CD14-positive monocyte (primary cell): ENCODE results near the gene MS4A4E. TPM values are rescaled to one million over a fixed set of nuclear protein-coding genes. Genes with fewer than 3 reads are reported as not detected.

ENCODE experiments used
- DNase-seq, 3 donors: peaks; one replicate each; pipeline ENCODE4 v3.0.0-alpha.2; 2011 to 2022
- H2AFZ ChIP-seq: 2 replicates; pipeline ENCODE4 v1.6.0; 2012; ENCODE audit warnings: mild to moderate bottlenecking, low read depth, low read length, inconsistent platforms; ENCODE audit not compliant: insufficient read depth, poor library complexity, severe bottlenecking
- H3K27ac ChIP-seq, 2 donors: 1 replicate in 1 of 2; 2 replicates in 1 of 2; pipeline ENCODE4 v1.5.1; 2012 to 2013; ENCODE audit warnings: low read length in 2 of 2, control low read depth in 1 of 2, inconsistent platforms in 1 of 2, low read depth in 1 of 2, mild to moderate bottlenecking in 1 of 2
- H3K27me3 ChIP-seq, 2 donors: one replicate each; pipeline versions ENCODE4 v1.6.0 to v1.6.1; 2011 to 2013; ENCODE audit warnings: low read length in 2 of 2; ENCODE audit not compliant: control insufficient read depth in 2 of 2, insufficient read depth in 2 of 2
- H3K36me3 ChIP-seq, 2 donors: replicated peaks in 1 of 2; 1 replicate in 1 of 2; 2 replicates in 1 of 2; pipeline versions ENCODE4 v1.5.1 to v1.6.1; 2012 to 2013; ENCODE audit warnings: low read length in 2 of 2, control low read depth in 1 of 2, inconsistent platforms in 1 of 2, mild to moderate bottlenecking in 1 of 2; ENCODE audit not compliant: insufficient read depth in 2 of 2, control insufficient read depth in 1 of 2
- H3K4me1 ChIP-seq, 2 donors: 1 replicate in 1 of 2; 2 replicates in 1 of 2; pipeline versions ENCODE4 v1.5.1 to v1.6.1; 2012 to 2013; ENCODE audit warnings: low read length in 2 of 2, control low read depth in 1 of 2, inconsistent platforms in 1 of 2, mild to moderate bottlenecking in 1 of 2, moderate library complexity in 1 of 2; ENCODE audit not compliant: insufficient read depth in 2 of 2, control insufficient read depth in 1 of 2
- H3K4me2 ChIP-seq: replicated peaks from 2 replicates; pipeline ENCODE3; 2012; ENCODE audit warnings: low read length, moderate library complexity, mild to moderate bottlenecking; ENCODE audit not compliant: poor library complexity, severe bottlenecking; ENCODE audit errors: extremely low read depth
- H3K4me3 ChIP-seq, 3 experiments: fragments of 200-600 bp in 1 of 3; sonication (generic) in 1 of 3; replicated peaks in 1 of 3; 1 replicate in 2 of 3; 2 replicates in 1 of 3; pipeline ENCODE4 v1.5.1; 2011 to 2013; ENCODE audit warnings: low read length in 3 of 3, mild to moderate bottlenecking in 3 of 3, control low read depth in 2 of 3, low read depth in 2 of 3, inconsistent platforms in 1 of 3, moderate library complexity in 1 of 3
- H3K79me2 ChIP-seq: 2 replicates; pipeline ENCODE4 v1.6.0; 2012; ENCODE audit warnings: mild to moderate bottlenecking, control low read depth, inconsistent platforms, low read length, moderate library complexity; ENCODE audit not compliant: insufficient read depth
- H3K9ac ChIP-seq: 2 replicates; pipeline ENCODE4 v1.6.0; 2017; ENCODE audit warnings: low read length, mild to moderate bottlenecking; ENCODE audit not compliant: insufficient read depth, poor library complexity, severe bottlenecking
- H3K9me3 ChIP-seq, 2 donors: replicated peaks in 1 of 2; 1 replicate in 1 of 2; 2 replicates in 1 of 2; pipeline versions ENCODE4 v1.5.1 to v1.6.1; 2012 to 2013; ENCODE audit warnings: low read length in 2 of 2, control low read depth in 1 of 2; ENCODE audit not compliant: control insufficient read depth in 1 of 2, insufficient read depth in 1 of 2
- H4K20me1 ChIP-seq: 2 replicates; pipeline ENCODE4 v1.6.0; 2012; ENCODE audit warnings: mild to moderate bottlenecking, low read length, control low read depth, moderate library complexity; ENCODE audit not compliant: insufficient read depth
- H3K27ac Mint-ChIP-seq, 7 donors: one replicate each; pipeline ENCODE4 v1.8.0; 2020; ENCODE audit warnings: mild to moderate bottlenecking in 7 of 7, mixed read lengths in 7 of 7, moderate library complexity in 6 of 7, inconsistent platforms in 2 of 7
- H3K27me3 Mint-ChIP-seq, 3 donors: one replicate each; pipeline ENCODE4 v1.8.0; 2021 to 2022; ENCODE audit warnings: low read depth in 3 of 3, mild to moderate bottlenecking in 3 of 3, mixed read lengths in 3 of 3, moderate library complexity in 3 of 3, inconsistent platforms in 1 of 3
- H3K36me3 Mint-ChIP-seq, 2 donors: one replicate each; pipeline ENCODE4 v1.8.0; 2020; ENCODE audit warnings: mixed read lengths in 2 of 2, inconsistent platforms in 1 of 2, mild to moderate bottlenecking in 1 of 2
- H3K4me1 Mint-ChIP-seq: one replicate; pipeline ENCODE4 v1.8.0; 2020; ENCODE audit warnings: mild to moderate bottlenecking, mixed read lengths
- H3K4me3 Mint-ChIP-seq, 2 donors: one replicate each; pipeline ENCODE4 v1.8.0; 2020; ENCODE audit warnings: mild to moderate bottlenecking in 2 of 2, mixed read lengths in 2 of 2, moderate library complexity in 1 of 2
- H3K9me3 Mint-ChIP-seq, 7 donors: one replicate each; pipeline ENCODE4 v1.8.0; 2020 to 2022; ENCODE audit warnings: mixed read lengths in 7 of 7, mild to moderate bottlenecking in 6 of 7, moderate library complexity in 6 of 7, inconsistent platforms in 2 of 7
- CTCF ChIP-seq: fragments of 200-600 bp; IDR thresholded peaks from one replicate; pipeline ENCODE4 v1.8.0; 2022; ENCODE audit warnings: antibody characterized with exemption, mild to moderate bottlenecking
- WGBS: methylation state at CpG from one replicate; pipeline ENCODE4 v1.1.5; 2013; ENCODE audit warnings: missing lambda C conversion rate; ENCODE audit not compliant: insufficient coverage; 5-methylcytosine and 5-hydroxymethylcytosine counted together
- intact Hi-C, 2 donors: fragments of 100-400 bp; cut with micrococcal nuclease; formaldehyde crosslinking; loops; one replicate each; pipeline versions ENCODE4 v1.15.0 to v1.15.1; 2023
- polyA plus RNA-seq, 3 donors: library from polyadenylated mRNA; depleted of rRNA in 1 of 3; unstranded in 2 of 3; stranded (reverse) in 1 of 3; fragments of 300-500 nt in 2 of 3; fragments of >200 nt in 1 of 3; fragmentation: Illumina TruSeq in 2 of 3; gene quantifications; 1 replicate in 2 of 3; 2 replicates in 1 of 3; pipeline ENCODE4 v1.2.3, GENCODE V29; 2012 to 2021

MS4A4E gene
- polyA plus RNA-seq, 3 donors, result 1.00 to 10.2 (median 1.1) TPM

DNA sequence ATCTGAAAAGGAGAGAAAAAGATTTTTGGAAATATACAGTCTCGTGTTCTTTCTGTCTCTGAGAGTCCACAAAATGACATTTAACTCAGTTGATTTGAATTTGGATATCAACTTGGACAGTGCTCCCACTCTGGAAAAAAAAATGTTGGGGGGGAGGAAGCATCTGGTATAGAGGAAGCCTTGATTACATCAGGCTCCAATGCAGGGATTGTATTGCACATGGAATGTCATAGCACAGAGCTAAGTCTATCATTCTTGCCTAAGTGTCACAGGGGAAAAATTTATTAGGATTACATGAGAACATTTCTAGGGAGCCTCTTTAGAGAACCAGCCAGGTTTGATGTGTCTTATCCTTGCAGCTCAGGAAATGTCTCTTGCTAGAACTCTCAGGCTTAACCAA, 83.1 kb downstream of the MS4A4E start:
- WGBS, result no CpG with 5 or more reads among the region's 1 CpG

GRCh38 chr11:60159284-60159683, 83.7 kb downstream of the MS4A4E start:
- Histone ChIP-seq H3K27ac (no peak overlapping the region), H3K9me3 (no peaks in the 10 kb centered on the region), H4K20me1 (no peaks in the 10 kb centered on the region), H3K9ac (no peak overlapping the region), H3K4me2 (no peak overlapping the region), H3K36me3 (peaks cover 11 to 52% of the 10 kb centered on the region in 2 donors), H2AFZ (no peak overlapping the region), H3K4me3 (no peak overlapping the region), H3K27me3 (no peaks in the 10 kb centered on the region), H3K79me2 (no peaks in the 10 kb centered on the region), H3K4me1 (peaks cover 10 to 12% of the 10 kb centered on the region in 2 donors)
- no peak for DNase-seq
- intact Hi-C loops, result no loop called here
- H3K36me3 Mint-ChIP-seq, result peaks cover 39 to 54% of the 10 kb centered on the region in 2 donors
- H3K4me1 Mint-ChIP-seq, result peaks cover 12% of the 10 kb centered on the region
- peak overlapping the region in 4 of 7 donors; percentile 1 to 58 (median 35) for H3K27ac Mint-ChIP-seq
- no CpG with 5 or more reads among the region's 2 CpGs for WGBS
- TF ChIP-seq CTCF, result no peak
- H3K9me3 Mint-ChIP-seq, result peaks cover 0 to 2% (median 0%) of the 10 kb centered on the region in 7 donors
- H3K4me3 Mint-ChIP-seq, result no peak overlapping the region
- peaks cover 0 to 1% (median 0%) of the 10 kb centered on the region in 3 donors for H3K27me3 Mint-ChIP-seq

More for the DNA sequence above, 83.1 kb downstream of the MS4A4E start:
- Mint-ChIP-seq H3K36me3 (peaks cover 45 to 58% of the 10 kb centered on the region in 2 donors), H3K9me3 (peaks cover 0 to 3% (median 2%) of the 10 kb centered on the region in 7 donors), H3K4me1 (peaks cover 12% of the 10 kb centered on the region), H3K4me3 (no peak overlapping the region), H3K27ac (no peak overlapping the region), H3K27me3 (peaks cover 0 to 1% (median 0%) of the 10 kb centered on the region in 3 donors)
- TF ChIP-seq CTCF, result no peak
- no peaks in the 10 kb centered on the region for H4K20me1 ChIP-seq
- peaks cover 10 to 12% of the 10 kb centered on the region in 2 donors for H3K4me1 ChIP-seq
- intact Hi-C loops, result no loop called here
- H3K27ac ChIP-seq, result no peak overlapping the region
- H3K4me3 ChIP-seq, result no peak overlapping the region
- H3K4me2 ChIP-seq, result no peak overlapping the region
- no peaks in the 10 kb centered on the region for H3K27me3 ChIP-seq
- H3K79me2 ChIP-seq, result no peaks in the 10 kb centered on the region
- no peak overlapping the region for H2AFZ ChIP-seq
- no peaks in the 10 kb centered on the region for H3K9me3 ChIP-seq
- DNase-seq, result no peak
- no peak overlapping the region for H3K9ac ChIP-seq
- H3K36me3 ChIP-seq, result peaks cover 11 to 55% of the 10 kb centered on the region in 2 donors
